SK-N-SH treated with all-trans-retinoic acid at 6 μM for 48 hours (cell line): ENCODE results near the gene CDC6.

ENCODE experiments used
- ATAC-seq: fragments of 200-7000 bp; cut with Tn5 transposase; 3 replicates; pipeline ENCODE4 v1.9.1; 2020; ENCODE audit warnings: mild to moderate bottlenecking, moderate library complexity
- ARNTL ChIP-seq: fragments of 450-650 bp; formaldehyde crosslinking; IDR thresholded peaks from 2 replicates; pipeline ENCODE4 v1.5.0; 2020; ENCODE audit warnings: low read depth, mild to moderate bottlenecking, moderate library complexity, borderline replicate concordance
- BACH2 ChIP-seq: fragments of 250-450 bp; sonication (Bioruptor Pico); IDR thresholded peaks from 2 replicates; pipeline ENCODE4 v1.9.0; 2021; ENCODE audit warnings: mild to moderate bottlenecking, borderline replicate concordance
- CSDC2 ChIP-seq: fragments of 250-450 bp; sonication (Bioruptor Pico); IDR thresholded peaks from 2 replicates; pipeline ENCODE4 v1.5.0; 2020; ENCODE audit warnings: mild to moderate bottlenecking, moderate library complexity
- ESRRG ChIP-seq: fragments of 250-450 bp; sonication (Bioruptor Pico); IDR thresholded peaks from 2 replicates; pipeline ENCODE4 v1.6.1; 2021; ENCODE audit warnings: mild to moderate bottlenecking
- GLIS3 ChIP-seq: fragments of 250-450 bp; sonication (Bioruptor Pico); IDR thresholded peaks from 2 replicates; pipeline ENCODE4 v1.5.0; 2020; ENCODE audit warnings: mild to moderate bottlenecking, moderate library complexity
- ISL1 ChIP-seq: fragments of 250-450 bp; sonication (Bioruptor Pico); IDR thresholded peaks from 2 replicates; pipeline ENCODE4 v2.1.2; 2022; ENCODE audit warnings: mild to moderate bottlenecking, moderate library complexity
- OSR1 ChIP-seq: fragments of 250-450 bp; sonication (Bioruptor Pico); IDR thresholded peaks from 2 replicates; pipeline ENCODE4 v1.8.0; 2022; ENCODE audit warnings: moderate library complexity, mild to moderate bottlenecking, inconsistent platforms
- PPARA ChIP-seq: fragments of 250-450 bp; sonication (Bioruptor Pico); IDR thresholded peaks from 2 replicates; pipeline ENCODE4 v1.5.0; 2020; ENCODE audit warnings: mild to moderate bottlenecking, borderline replicate concordance
- RARB ChIP-seq: fragments of 250-450 bp; sonication (Bioruptor Pico); IDR thresholded peaks from 2 replicates; pipeline ENCODE4 v1.8.0; 2021; ENCODE audit warnings: mild to moderate bottlenecking, moderate library complexity
- SNAI2 ChIP-seq: fragments of 250-450 bp; sonication (Bioruptor Pico); IDR thresholded peaks from 2 replicates; pipeline ENCODE4 v1.5.0; 2020; ENCODE audit warnings: mild to moderate bottlenecking, moderate library complexity
- TCF4 ChIP-seq: fragments of 250-450 bp; sonication (Bioruptor Pico); IDR thresholded peaks from 2 replicates; pipeline ENCODE4 v1.8.0; 2021; ENCODE audit warnings: mild to moderate bottlenecking, moderate library complexity, borderline replicate concordance
- TOX ChIP-seq: fragments of 250-450 bp; sonication (Bioruptor Pico); IDR thresholded peaks from 2 replicates; pipeline ENCODE4 v1.8.0; 2021; ENCODE audit warnings: mild to moderate bottlenecking, moderate library complexity, borderline replicate concordance
- ZC3H10 ChIP-seq: fragments of 250-450 bp; sonication (Bioruptor Pico); IDR thresholded peaks from 2 replicates; pipeline ENCODE4 v1.5.1; 2021; ENCODE audit warnings: mild to moderate bottlenecking, moderate library complexity
- ZFP3 ChIP-seq: fragments of 250-450 bp; sonication (Bioruptor Pico); IDR thresholded peaks from 2 replicates; pipeline ENCODE4 v1.5.0; 2020; ENCODE audit warnings: mild to moderate bottlenecking, moderate library complexity
- ZFP30 ChIP-seq: fragments of 450-650 bp; formaldehyde crosslinking; IDR thresholded peaks from 2 replicates; pipeline ENCODE4 v1.5.0; 2022; ENCODE audit warnings: mild to moderate bottlenecking, moderate library complexity
- ZNF565 ChIP-seq: fragments of 450-650 bp; formaldehyde crosslinking; conservative IDR thresholded peaks from 2 replicates; pipeline ENCODE4 v1.5.0; 2020; ENCODE audit warnings: low read depth, mild to moderate bottlenecking, moderate library complexity
- ZNF70 ChIP-seq: fragments of 450-650 bp; formaldehyde crosslinking; IDR thresholded peaks from 2 replicates; pipeline ENCODE4 v1.5.0; 2020; ENCODE audit warnings: mild to moderate bottlenecking, moderate library complexity
- ZNF8 ChIP-seq: fragments of 450-650 bp; formaldehyde crosslinking; IDR thresholded peaks from 2 replicates; pipeline ENCODE4 v1.5.0; 2020; ENCODE audit warnings: mild to moderate bottlenecking, moderate library complexity
- TF ChIP-seq, protein P1 (sequence below): fragments of 250-450 bp; sonication (Bioruptor Pico); IDR thresholded peaks from 2 replicates; pipeline ENCODE4 v1.5.0; 2020; ENCODE audit warnings: mild to moderate bottlenecking, moderate library complexity
- TF ChIP-seq, protein P2 (sequence below): fragments of 250-450 bp; sonication (Bioruptor Pico); IDR thresholded peaks from 2 replicates; pipeline ENCODE4 v1.8.0; 2021; ENCODE audit warnings: low read depth, mild to moderate bottlenecking, moderate library complexity, borderline replicate concordance
- TF ChIP-seq, protein P3 (sequence below): fragments of 250-450 bp; sonication (Bioruptor Pico); IDR thresholded peaks from 2 replicates; pipeline ENCODE4 v1.8.0; 2020; ENCODE audit warnings: mild to moderate bottlenecking, moderate library complexity, borderline replicate concordance
- TF ChIP-seq, protein P4 (sequence below): fragments of 250-450 bp; sonication (Bioruptor Pico); IDR thresholded peaks from 2 replicates; pipeline ENCODE4 v1.5.1; 2021; ENCODE audit warnings: mild to moderate bottlenecking, moderate library complexity

The CDC6 gene

DNA sequence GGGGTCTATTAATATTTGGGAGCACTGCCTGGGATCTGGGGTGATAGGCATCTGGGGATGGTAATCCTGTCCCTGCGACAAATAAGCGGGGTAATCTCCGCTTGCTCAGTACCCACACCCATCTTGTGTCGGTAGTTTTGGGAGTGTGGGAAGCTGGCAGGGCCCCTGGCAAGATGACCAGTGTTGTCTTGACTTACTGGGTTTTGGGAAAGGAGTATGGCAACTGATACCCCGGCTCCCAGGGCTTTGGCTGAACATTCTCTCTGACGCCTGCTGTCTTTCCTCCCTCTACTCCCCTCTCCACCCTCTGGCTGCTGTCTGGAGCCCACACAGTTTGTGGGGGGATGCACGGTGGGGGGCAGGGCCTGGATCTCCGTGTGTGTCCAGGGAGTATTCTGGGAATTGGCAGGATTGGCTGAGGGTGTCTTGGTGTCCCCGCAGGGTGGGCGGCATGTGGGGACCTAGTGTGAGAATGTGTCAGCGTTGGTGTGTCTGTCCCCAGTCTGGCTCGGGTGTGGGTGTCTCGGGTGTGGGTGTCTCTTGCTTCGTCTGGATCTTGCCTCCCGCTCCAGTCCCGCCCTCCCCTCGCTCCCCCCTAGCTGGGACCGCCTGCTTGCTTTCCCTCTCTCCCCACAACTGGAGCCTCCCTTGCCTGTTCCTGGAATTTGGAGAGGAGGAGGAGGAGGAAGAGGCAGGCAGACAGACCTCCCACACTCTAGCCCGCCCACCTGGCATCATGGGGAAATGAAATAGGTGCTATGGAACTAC lies 33.3 kb downstream of the CDC6 start:
- TF ChIP-seq, protein P1, sequence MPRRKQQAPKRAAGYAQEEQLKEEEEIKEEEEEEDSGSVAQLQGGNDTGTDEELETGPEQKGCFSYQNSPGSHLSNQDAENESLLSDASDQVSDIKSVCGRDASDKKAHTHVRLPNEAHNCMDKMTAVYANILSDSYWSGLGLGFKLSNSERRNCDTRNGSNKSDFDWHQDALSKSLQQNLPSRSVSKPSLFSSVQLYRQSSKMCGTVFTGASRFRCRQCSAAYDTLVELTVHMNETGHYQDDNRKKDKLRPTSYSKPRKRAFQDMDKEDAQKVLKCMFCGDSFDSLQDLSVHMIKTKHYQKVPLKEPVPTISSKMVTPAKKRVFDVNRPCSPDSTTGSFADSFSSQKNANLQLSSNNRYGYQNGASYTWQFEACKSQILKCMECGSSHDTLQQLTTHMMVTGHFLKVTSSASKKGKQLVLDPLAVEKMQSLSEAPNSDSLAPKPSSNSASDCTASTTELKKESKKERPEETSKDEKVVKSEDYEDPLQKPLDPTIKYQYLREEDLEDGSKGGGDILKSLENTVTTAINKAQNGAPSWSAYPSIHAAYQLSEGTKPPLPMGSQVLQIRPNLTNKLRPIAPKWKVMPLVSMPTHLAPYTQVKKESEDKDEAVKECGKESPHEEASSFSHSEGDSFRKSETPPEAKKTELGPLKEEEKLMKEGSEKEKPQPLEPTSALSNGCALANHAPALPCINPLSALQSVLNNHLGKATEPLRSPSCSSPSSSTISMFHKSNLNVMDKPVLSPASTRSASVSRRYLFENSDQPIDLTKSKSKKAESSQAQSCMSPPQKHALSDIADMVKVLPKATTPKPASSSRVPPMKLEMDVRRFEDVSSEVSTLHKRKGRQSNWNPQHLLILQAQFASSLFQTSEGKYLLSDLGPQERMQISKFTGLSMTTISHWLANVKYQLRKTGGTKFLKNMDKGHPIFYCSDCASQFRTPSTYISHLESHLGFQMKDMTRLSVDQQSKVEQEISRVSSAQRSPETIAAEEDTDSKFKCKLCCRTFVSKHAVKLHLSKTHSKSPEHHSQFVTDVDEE (CRISPR knock-in tag): no peak
- TF ChIP-seq OSR1 (no peak), ESRRG (CRISPR knock-in tag) (no peak), ZFP30 (no peak), SNAI2 (no peak), TCF4 (CRISPR knock-in tag) (no peak), ARNTL (CRISPR knock-in tag) (no peak), TOX (no peak), ZC3H10 (CRISPR knock-in tag) (no peak), ISL1 (CRISPR knock-in tag) (no peak), BACH2 (no peak), PPARA (CRISPR knock-in tag) (no peak), RARB (no peak), ZNF565 (CRISPR knock-in tag) (no peak), ZNF70 (no peak)
- TF ChIP-seq, protein P2, sequence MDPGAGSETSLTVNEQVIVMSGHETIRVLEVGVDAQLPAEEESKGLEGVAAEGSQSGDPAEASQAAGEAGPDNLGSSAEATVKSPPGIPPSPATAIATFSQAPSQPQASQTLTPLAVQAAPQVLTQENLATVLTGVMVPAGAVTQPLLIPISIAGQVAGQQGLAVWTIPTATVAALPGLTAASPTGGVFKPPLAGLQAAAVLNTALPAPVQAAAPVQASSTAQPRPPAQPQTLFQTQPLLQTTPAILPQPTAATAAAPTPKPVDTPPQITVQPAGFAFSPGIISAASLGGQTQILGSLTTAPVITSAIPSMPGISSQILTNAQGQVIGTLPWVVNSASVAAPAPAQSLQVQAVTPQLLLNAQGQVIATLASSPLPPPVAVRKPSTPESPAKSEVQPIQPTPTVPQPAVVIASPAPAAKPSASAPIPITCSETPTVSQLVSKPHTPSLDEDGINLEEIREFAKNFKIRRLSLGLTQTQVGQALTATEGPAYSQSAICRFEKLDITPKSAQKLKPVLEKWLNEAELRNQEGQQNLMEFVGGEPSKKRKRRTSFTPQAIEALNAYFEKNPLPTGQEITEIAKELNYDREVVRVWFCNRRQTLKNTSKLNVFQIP (CRISPR knock-in tag): no peak
- TF ChIP-seq, protein P3, sequence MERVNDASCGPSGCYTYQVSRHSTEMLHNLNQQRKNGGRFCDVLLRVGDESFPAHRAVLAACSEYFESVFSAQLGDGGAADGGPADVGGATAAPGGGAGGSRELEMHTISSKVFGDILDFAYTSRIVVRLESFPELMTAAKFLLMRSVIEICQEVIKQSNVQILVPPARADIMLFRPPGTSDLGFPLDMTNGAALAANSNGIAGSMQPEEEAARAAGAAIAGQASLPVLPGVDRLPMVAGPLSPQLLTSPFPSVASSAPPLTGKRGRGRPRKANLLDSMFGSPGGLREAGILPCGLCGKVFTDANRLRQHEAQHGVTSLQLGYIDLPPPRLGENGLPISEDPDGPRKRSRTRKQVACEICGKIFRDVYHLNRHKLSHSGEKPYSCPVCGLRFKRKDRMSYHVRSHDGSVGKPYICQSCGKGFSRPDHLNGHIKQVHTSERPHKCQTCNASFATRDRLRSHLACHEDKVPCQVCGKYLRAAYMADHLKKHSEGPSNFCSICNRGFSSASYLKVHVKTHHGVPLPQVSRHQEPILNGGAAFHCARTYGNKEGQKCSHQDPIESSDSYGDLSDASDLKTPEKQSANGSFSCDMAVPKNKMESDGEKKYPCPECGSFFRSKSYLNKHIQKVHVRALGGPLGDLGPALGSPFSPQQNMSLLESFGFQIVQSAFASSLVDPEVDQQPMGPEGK (CRISPR knock-in tag): no peak
- ATAC-seq: no peak

DNA sequence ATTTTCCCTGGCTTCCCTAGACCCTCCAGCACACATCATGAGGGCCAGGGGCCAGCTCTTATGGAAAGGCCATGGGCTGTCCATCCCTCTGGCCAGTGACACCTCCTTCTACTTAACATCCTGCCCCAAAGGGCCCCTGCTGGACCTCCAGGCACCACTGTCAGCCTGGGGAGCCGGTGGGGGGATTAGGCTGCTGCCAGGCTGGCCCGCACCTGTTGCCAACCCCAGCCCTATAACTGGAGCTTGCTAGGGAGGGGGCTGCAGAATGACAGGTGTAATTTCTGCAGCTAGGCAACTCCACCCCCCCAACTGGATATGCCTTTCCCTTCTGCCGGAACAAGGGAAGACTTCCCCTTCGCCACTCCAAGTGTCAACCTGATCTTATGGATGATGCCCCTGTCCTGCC lies 33.8 kb downstream of the CDC6 start:
- TF ChIP-seq ISL1 (CRISPR knock-in tag): no peak
- no peak for TF ChIP-seq BACH2
- TF ChIP-seq ZNF70: no peak
- TF ChIP-seq ZFP30: no peak
- no peak for TF ChIP-seq ZNF8 (CRISPR knock-in tag)
- TF ChIP-seq ZFP3 (CRISPR knock-in tag): no peak
- no peak for ATAC-seq

DNA sequence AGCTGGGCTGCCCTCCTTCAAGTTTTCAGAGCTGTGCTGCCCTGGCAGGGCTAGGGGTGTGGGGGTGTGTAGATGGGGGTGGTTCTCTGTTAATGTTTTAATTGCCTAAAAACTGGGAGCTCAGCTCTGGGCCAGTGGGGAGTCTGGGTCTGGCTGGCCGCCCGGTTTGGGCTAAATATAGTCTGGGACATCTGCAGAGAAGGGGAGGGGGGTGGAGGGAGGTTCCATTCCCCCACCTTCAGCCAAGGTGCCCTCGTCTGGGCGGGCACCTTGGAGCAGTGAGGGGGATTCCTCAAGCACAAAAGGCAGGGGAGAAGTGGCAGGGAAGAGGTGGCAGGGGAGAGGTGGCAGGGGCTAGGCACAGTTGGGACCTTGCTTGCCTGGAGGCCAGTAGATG lies 34.3 kb downstream of the CDC6 start:
- TF ChIP-seq TOX (no peak), GLIS3 (CRISPR knock-in tag) (no peak), ISL1 (CRISPR knock-in tag) (no peak), ZNF70 (no peak), ZNF565 (CRISPR knock-in tag) (no peak), SNAI2 (no peak), ZFP30 (no peak), ZC3H10 (CRISPR knock-in tag) (no peak), ZFP3 (CRISPR knock-in tag) (no peak), CSDC2 (CRISPR knock-in tag) (no peak), PPARA (CRISPR knock-in tag) (no peak), OSR1 (no peak), RARB (no peak)
- TF ChIP-seq, protein P3 (CRISPR knock-in tag): no peak
- TF ChIP-seq, protein P1 (CRISPR knock-in tag): no peak
- TF ChIP-seq, protein P4, sequence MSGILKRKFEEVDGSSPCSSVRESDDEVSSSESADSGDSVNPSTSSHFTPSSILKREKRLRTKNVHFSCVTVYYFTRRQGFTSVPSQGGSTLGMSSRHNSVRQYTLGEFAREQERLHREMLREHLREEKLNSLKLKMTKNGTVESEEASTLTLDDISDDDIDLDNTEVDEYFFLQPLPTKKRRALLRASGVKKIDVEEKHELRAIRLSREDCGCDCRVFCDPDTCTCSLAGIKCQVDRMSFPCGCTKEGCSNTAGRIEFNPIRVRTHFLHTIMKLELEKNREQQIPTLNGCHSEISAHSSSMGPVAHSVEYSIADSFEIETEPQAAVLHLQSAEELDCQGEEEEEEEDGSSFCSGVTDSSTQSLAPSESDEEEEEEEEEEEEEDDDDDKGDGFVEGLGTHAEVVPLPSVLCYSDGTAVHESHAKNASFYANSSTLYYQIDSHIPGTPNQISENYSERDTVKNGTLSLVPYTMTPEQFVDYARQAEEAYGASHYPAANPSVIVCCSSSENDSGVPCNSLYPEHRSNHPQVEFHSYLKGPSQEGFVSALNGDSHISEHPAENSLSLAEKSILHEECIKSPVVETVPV: no peak
- ATAC-seq: no peak
